ENCODE data around the gene ANTXR1. TPM values are rescaled to one million over a fixed set of nuclear protein-coding genes. Genes with fewer than 3 reads are reported as not detected.

ANTXR1 gene
- total and polyA plus RNA-seq, 9 of the 15 experiments (the other 6 are each of a cell fraction or from before 2014, with no cell fraction given): 0.07 to 1.00 (median 0.54) TPM

DNA sequence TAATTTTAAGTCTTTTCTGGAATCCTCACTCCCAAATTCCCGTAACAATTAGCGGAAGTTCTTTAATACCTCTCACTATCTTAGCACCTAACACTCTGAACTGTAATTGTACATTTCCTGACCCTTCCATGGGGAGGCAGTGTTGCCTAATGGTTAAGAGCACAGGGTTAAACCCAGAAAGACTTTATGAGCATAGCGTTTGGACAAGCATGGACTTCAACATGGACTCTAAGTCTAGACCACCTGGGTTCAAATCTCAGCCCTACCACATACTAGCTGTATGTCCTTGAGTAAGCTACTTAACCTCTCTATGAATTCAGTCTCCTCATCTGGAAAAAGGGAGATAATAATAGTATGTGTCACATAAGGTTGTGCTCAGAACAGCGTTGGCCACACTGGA, 13.0 kb downstream of the ANTXR1 start:
- Histone ChIP-seq H3K9me1 (ENCODE audit: control insufficient read depth, insufficient read depth, low read length) (no peaks in the 10 kb centered on the region), H3K27me3 (ENCODE audit: control insufficient read depth in 2 of 2, insufficient read depth in 2 of 2, low read length in 2 of 2) (no peaks in the 10 kb centered on the region), H3K4me2 (ENCODE audit: insufficient read depth, low read length) (no peak overlapping the region), H3K79me2 (ENCODE audit: control insufficient read depth, insufficient read depth, low read length) (no peaks in the 10 kb centered on the region), H2AFZ (ENCODE audit: low read depth, low read length) (no peak overlapping the region), H3K9me3 (replicated peaks; ENCODE audit: control insufficient read depth, insufficient read depth, low read depth, low read length) (no peaks in the 10 kb centered on the region), H3K36me3 (ENCODE audit: control insufficient read depth, insufficient read depth, low read length) (no peaks in the 10 kb centered on the region), H3K9ac (ENCODE audit: insufficient read depth in 1 of 2, low read depth in 2 of 2, low read length in 2 of 2) (no peak overlapping the region), H4K20me1 (replicated peaks; ENCODE audit: control insufficient read depth, insufficient read depth, low read length) (no peaks in the 10 kb centered on the region), H3K27ac (ENCODE audit: extremely low read depth, low read depth, low read length) (no peak overlapping the region), H3K4me1 (replicated peaks in 1 of 2; ENCODE audit: control insufficient read depth in 2 of 2, insufficient read depth in 2 of 2, low read length in 2 of 2) (no peaks in the 10 kb centered on the region), H3K4me3 (no peak overlapping the region)
- intact Hi-C loops (cut with micrococcal nuclease) (loop anchor here (1.0 to 10.0 kb wide), 4 partner anchors 179 to 689 kb away; no protein-coding TSS in a partner anchor), in situ Hi-C loops (cut with MboI) (loop anchor here (25.0 kb wide), 2 partner anchors 286 to 686 kb away; no protein-coding TSS in a partner anchor)
- ATAC-seq (peak; percentile 92), FAIRE-seq (peak; percentile 88), DNase-seq (ENCODE audit: extremely low read depth in 1 of 4, low spot score in 3 of 4) (peak; percentile 39 to 68 (median 51))
- BruUV-seq (replicated peaks): no TSS peak
- ChIA-PET CTCF (ENCODE audit: low intra/inter-chr PET ratio) (interaction anchor here (0.7 to 1.1 kb wide), 5 partner anchors 275 to 1276 kb away, joined by 3 to 5 read pairs (median 4); no protein-coding TSS in a partner anchor), POLR2A (no interaction called here)
- WGBS (ENCODE audit: insufficient coverage, low coverage, missing lambda C conversion rate): 7% methylated on average over 4 of the region's 4 CpGs
- TF ChIP-seq HNRNPH1 (optimal IDR thresholded peaks at IDR 0.05; ENCODE audit: low read depth, low read length): no peak
- TF ChIP-seq, protein P1, sequence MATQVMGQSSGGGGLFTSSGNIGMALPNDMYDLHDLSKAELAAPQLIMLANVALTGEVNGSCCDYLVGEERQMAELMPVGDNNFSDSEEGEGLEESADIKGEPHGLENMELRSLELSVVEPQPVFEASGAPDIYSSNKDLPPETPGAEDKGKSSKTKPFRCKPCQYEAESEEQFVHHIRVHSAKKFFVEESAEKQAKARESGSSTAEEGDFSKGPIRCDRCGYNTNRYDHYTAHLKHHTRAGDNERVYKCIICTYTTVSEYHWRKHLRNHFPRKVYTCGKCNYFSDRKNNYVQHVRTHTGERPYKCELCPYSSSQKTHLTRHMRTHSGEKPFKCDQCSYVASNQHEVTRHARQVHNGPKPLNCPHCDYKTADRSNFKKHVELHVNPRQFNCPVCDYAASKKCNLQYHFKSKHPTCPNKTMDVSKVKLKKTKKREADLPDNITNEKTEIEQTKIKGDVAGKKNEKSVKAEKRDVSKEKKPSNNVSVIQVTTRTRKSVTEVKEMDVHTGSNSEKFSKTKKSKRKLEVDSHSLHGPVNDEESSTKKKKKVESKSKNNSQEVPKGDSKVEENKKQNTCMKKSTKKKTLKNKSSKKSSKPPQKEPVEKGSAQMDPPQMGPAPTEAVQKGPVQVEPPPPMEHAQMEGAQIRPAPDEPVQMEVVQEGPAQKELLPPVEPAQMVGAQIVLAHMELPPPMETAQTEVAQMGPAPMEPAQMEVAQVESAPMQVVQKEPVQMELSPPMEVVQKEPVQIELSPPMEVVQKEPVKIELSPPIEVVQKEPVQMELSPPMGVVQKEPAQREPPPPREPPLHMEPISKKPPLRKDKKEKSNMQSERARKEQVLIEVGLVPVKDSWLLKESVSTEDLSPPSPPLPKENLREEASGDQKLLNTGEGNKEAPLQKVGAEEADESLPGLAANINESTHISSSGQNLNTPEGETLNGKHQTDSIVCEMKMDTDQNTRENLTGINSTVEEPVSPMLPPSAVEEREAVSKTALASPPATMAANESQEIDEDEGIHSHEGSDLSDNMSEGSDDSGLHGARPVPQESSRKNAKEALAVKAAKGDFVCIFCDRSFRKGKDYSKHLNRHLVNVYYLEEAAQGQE (IDR thresholded peaks at IDR 0.05; ENCODE audit: borderline replicate concordance): peak; percentile 75; the same call in 1 of the 2 replicates
- TF ChIP-seq, protein P1 (CRISPR knock-in tag; IDR thresholded peaks at IDR 0.05; ENCODE audit: low read depth): no peak
- TF ChIP-seq KDM5B (IDR thresholded peaks at IDR 0.05; ENCODE audit: insufficient replicate concordance, low read depth, low read length): no peak
- no peak for TF ChIP-seq PHB (CRISPR knock-in tag; IDR thresholded peaks at IDR 0.05)
- TF ChIP-seq ZNF445 (CRISPR knock-in tag; IDR thresholded peaks at IDR 0.05; ENCODE audit: low read depth): no peak
- TF ChIP-seq, protein P2, sequence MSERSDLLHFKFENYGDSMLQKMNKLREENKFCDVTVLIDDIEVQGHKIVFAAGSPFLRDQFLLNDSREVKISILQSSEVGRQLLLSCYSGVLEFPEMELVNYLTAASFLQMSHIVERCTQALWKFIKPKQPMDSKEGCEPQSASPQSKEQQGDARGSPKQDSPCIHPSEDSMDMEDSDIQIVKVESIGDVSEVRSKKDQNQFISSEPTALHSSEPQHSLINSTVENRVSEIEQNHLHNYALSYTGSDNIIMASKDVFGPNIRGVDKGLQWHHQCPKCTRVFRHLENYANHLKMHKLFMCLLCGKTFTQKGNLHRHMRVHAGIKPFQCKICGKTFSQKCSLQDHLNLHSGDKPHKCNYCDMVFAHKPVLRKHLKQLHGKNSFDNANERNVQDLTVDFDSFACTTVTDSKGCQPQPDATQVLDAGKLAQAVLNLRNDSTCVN (CRISPR knock-in tag; IDR thresholded peaks at IDR 0.05): no peak
- TF ChIP-seq, protein P3, sequence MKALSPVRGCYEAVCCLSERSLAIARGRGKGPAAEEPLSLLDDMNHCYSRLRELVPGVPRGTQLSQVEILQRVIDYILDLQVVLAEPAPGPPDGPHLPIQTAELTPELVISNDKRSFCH (CRISPR knock-in tag; IDR thresholded peaks at IDR 0.05): no peak
- TF ChIP-seq, protein P3 (tag; IDR thresholded peaks at IDR 0.05): no peak
- TF ChIP-seq, protein P4, sequence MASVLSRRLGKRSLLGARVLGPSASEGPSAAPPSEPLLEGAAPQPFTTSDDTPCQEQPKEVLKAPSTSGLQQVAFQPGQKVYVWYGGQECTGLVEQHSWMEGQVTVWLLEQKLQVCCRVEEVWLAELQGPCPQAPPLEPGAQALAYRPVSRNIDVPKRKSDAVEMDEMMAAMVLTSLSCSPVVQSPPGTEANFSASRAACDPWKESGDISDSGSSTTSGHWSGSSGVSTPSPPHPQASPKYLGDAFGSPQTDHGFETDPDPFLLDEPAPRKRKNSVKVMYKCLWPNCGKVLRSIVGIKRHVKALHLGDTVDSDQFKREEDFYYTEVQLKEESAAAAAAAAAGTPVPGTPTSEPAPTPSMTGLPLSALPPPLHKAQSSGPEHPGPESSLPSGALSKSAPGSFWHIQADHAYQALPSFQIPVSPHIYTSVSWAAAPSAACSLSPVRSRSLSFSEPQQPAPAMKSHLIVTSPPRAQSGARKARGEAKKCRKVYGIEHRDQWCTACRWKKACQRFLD (CRISPR knock-in tag; IDR thresholded peaks at IDR 0.05): no peak
- TF ChIP-seq SMAD1 (IDR thresholded peaks at IDR 0.05; ENCODE audit: low read depth, low read length, partially characterized antibody): no peak
